ENCODE data around the gene OR2T6.

GRCh38 chr1:248380854-248381253 lies 5.3 kb downstream of the OR2T6 start:
- TF ChIP-seq REST (IDR thresholded peaks at IDR 0.05) (no peak), CTCF (IDR thresholded peaks at IDR 0.05) (no peak), MAX (IDR thresholded peaks at IDR 0.05) (no peak), ELK1 (IDR thresholded peaks at IDR 0.05; ENCODE audit: low read depth, low read length) (no peak), EP300 (IDR thresholded peaks at IDR 0.05) (no peak), TP53 (CRISPR knock-in tag; IDR thresholded peaks at IDR 0.05) (no peak), MAZ (IDR thresholded peaks at IDR 0.05; ENCODE audit: borderline replicate concordance, low read depth, low read length) (no peak)
